MM.1S (cell line): ENCODE results near the gene ARSG.

ENCODE experiments used
- EZH2phosphoT487 ChIP-seq: fragments of 300-600 bp; sonication (generic); IDR thresholded peaks from 2 replicates; pipeline ENCODE4 v1.6.1; 2018; ENCODE audit warnings: antibody characterized with exemption, low read length
- TF ChIP-seq, protein P1 (sequence below): fragments of 300-600 bp; sonication (generic); IDR thresholded peaks from 2 replicates; pipeline ENCODE4 v1.5.1; 2016; ENCODE audit warnings: antibody characterized with exemption, low read length, mixed read lengths

DNA sequence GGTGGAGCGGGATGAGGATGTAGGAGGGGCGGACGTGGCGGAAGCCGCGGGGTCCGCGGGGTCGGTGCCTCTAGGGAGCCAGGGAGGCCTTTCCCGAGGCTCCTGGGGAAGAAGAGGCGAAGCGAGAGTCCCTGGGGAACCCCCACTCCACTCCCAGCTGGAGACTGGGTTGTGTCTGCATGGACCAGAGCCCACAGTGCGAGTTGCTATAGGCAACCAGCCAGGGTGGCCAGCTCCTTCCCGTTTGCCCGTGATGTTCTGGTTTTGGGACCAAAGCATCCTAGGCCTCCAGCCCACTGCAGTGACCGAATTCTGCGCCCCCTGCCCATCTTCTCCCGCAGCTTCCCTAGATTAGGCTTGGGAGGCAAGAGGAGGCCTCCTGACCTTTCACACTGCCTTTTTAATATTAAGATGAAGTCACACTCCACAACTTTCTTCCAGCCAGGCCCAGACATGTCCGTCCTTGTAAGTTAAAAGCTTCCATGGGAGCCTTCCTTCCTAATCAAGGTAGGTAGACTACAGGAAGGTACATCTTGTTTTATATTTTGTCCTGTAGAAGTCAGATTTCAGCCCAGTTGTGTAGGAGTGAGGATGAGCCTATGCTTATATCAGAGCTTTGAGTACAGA is 43.0 kb upstream of the ARSG start:
- TF ChIP-seq, protein P1, sequence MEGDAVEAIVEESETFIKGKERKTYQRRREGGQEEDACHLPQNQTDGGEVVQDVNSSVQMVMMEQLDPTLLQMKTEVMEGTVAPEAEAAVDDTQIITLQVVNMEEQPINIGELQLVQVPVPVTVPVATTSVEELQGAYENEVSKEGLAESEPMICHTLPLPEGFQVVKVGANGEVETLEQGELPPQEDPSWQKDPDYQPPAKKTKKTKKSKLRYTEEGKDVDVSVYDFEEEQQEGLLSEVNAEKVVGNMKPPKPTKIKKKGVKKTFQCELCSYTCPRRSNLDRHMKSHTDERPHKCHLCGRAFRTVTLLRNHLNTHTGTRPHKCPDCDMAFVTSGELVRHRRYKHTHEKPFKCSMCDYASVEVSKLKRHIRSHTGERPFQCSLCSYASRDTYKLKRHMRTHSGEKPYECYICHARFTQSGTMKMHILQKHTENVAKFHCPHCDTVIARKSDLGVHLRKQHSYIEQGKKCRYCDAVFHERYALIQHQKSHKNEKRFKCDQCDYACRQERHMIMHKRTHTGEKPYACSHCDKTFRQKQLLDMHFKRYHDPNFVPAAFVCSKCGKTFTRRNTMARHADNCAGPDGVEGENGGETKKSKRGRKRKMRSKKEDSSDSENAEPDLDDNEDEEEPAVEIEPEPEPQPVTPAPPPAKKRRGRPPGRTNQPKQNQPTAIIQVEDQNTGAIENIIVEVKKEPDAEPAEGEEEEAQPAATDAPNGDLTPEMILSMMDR, result no peak
- TF ChIP-seq EZH2phosphoT487, result no peak
